Activated CD8-positive, alpha-beta memory T cell treated with anti-CD3 and anti-CD28 coated beads for 24 hours (primary cell): ENCODE data around the gene CAMTA2.
"Not testable (repeated sequence)": the region's sequence is repeated elsewhere in the genome, so short reads cannot be mapped to it uniquely, and the experiment has no call there.

ENCODE experiments used
- DNase-seq: peaks from one replicate; pipeline ENCODE4 v3.0.0-alpha.2; 2020

The CAMTA2 gene, protein sequence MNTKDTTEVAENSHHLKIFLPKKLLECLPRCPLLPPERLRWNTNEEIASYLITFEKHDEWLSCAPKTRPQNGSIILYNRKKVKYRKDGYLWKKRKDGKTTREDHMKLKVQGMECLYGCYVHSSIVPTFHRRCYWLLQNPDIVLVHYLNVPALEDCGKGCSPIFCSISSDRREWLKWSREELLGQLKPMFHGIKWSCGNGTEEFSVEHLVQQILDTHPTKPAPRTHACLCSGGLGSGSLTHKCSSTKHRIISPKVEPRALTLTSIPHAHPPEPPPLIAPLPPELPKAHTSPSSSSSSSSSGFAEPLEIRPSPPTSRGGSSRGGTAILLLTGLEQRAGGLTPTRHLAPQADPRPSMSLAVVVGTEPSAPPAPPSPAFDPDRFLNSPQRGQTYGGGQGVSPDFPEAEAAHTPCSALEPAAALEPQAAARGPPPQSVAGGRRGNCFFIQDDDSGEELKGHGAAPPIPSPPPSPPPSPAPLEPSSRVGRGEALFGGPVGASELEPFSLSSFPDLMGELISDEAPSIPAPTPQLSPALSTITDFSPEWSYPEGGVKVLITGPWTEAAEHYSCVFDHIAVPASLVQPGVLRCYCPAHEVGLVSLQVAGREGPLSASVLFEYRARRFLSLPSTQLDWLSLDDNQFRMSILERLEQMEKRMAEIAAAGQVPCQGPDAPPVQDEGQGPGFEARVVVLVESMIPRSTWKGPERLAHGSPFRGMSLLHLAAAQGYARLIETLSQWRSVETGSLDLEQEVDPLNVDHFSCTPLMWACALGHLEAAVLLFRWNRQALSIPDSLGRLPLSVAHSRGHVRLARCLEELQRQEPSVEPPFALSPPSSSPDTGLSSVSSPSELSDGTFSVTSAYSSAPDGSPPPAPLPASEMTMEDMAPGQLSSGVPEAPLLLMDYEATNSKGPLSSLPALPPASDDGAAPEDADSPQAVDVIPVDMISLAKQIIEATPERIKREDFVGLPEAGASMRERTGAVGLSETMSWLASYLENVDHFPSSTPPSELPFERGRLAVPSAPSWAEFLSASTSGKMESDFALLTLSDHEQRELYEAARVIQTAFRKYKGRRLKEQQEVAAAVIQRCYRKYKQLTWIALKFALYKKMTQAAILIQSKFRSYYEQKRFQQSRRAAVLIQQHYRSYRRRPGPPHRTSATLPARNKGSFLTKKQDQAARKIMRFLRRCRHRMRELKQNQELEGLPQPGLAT

DNA sequence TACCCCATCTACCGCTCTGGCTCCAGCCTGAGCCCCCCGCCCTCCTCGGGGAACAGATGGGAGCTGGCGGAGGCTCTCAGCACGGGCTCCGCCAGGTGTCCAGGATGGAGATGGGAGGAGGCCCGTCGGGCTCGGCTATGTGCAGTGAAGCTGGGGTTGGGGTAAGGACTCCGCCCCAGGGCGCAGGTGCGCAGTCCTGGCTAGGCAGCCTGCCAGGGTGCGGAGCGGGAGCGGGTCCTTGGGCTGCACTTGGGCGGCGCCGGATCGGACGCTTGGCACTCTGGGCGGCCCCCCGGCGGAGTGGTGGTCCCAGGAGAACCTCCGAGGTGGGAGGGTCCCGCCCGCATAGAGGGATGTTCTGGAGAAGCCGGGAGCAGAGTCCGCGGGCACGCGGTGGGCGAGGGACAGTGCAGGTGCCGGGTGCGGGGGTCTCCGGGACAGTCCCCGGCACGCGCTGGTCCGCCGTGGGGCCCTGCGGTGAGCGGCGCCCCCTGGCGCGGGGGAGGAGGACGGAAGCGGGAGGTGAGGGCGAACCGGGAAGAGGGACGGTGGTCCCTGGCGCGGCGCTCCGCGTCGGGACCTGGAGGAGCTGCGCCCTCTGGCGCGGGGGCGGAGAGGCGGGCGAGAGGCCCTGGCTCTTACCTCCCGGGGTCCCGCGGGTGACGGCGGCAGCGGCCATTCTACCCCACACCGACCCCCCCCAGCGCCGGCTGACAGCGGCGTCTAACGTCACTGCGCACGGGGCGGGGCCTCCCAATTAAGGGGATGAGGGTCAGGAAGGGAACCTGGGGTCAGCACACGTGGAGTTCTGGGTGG, at the start of gene CAMTA2:
Gene CAMTA2 (minus strand): TSS at position 725 of the 816 bp plus-strand sequence. CDS start 1,453 bp downstream, outside the sequence.
- peak; percentile 96 for DNase-seq

DNA sequence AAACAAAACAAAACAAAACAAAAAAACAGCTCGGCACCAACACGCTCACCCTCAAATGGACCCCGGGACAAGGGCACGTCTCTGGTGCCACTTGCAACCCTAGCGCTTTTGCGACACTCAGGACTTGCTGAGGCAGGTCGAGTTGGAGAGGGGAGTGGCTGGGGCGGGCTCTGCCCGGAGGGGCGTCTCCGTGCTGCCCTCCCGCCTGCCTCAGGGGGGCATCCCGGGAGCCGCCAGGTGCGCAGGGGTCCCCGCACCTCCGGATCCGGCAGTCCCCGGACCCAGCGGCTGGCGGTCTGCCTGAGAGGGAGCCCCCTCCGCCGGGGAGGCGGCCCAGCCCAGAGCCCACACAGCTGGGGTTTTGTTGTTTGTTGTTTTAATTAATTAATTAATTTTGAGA, 47.8 kb upstream of the CAMTA2 start, which contains the start of gene SLC52A1:
Gene SLC52A1 (minus strand): TSS at position 112 of the 400 bp plus-strand sequence. CDS start 820 bp downstream, outside the sequence.
- no peak for DNase-seq

GRCh38 chr17:5034651-5035050, 47.2 kb upstream of the CAMTA2 start:
- DNase-seq: no peak

DNA sequence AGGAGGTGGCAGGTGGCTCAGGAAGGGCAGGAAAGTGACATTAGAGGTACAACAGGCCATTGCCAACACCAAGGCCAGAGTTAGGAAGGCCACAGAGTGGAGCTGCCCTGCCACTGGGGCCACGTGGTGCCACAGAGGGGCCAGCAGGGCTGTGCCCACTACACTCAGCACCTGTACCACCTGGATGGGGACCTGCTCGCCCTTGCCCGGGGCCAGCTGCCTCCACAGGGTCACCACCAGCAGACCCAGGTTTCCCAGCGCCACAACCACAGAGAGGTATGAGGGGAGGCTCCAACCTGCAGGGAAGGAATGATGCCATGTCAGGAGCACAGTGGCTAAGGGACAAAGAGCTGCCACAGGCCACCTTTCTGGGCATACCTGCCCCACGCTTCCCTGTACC, 46.6 kb upstream of the CAMTA2 start:
- DNase-seq: no peak

- DNase-seq: no peak
Measured at GRCh38 chr17:5033352-5034015, 46.0 kb upstream of the CAMTA2 start.

DNA sequence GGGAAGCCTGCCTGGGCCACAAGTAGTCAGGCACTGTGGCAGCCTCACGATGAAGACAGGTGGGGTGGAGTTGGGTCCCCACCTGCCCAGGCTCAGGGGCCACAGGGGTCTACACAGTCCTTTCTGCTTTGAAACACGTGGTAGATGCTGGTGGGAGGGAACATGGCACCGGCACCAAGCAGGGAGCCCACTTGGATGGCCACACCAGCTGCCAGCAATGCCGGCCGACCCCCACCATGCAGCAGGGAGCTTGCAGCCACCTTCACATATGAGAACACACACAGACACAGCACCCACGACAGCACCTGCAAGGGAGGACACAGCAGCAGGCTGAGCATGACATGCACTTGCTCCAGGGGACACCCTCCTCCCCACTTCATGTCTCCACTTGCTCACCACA, 45.4 kb upstream of the CAMTA2 start:
- DNase-seq: no peak

DNA sequence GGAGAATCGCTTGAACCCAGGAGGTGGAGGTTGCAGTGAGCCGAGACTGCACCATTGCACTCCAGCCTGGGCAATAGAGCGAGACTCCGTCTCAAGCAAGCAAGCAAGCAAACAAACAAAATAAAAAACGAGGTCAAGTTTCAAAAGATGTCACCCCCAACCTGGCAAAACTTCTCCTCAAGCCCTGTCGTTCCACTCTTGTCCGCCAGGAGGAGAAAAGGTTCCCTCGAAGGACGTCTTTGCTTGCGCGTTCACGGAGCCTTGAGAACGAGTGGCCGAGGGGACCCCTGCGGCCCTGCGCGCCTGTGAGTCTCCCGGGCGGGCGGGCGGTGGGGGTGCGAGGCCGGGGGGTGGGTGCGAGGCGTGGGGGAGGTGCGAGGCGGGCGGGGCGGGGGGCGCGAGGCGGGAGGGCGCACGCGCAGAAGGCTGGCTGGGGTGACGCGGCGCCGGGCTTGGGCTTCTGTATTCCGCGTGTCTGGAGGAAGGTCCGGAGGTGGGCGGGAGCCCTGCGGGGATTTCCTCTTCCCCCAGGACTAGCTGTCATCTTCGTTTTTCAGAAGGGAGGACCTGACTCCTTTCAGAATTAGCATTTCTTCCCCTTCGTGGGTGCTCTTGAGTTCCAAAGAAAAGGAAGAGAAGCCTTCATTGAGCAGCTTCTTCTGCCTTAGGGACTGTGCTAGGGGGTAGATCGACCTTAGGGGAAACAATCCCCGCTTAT, 44.0 kb upstream of the CAMTA2 start:
- DNase-seq: peak; percentile 93

GRCh38 chr17:5030168-5030567, 42.7 kb upstream of the CAMTA2 start:
- DNase-seq: not testable (repeated sequence)

DNA sequence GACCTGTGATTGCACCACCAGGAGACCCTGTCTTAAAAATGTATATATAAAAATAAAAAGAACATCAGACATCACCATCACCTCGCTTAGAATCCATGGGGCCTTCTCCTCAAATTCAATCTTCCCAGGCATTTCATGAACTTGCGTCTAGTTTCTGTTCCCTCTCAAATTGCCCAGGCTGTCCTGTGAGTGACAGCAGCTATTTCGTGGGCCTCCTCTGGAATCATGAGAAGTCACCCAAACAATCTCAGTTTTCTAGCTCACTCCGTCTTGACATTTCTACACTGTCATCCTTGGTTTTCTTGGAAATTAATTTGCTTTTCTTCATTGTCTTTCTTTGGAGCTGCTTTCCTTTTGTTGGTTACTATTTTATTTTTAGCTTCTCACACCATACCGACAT, 40.4 kb upstream of the CAMTA2 start:
- DNase-seq: no peak

- DNase-seq: no peak
Measured at GRCh38 chr17:5027299-5027698, 39.8 kb upstream of the CAMTA2 start.

GRCh38 chr17:5024604-5025003, 37.1 kb upstream of the CAMTA2 start:
- no peak for DNase-seq

DNA sequence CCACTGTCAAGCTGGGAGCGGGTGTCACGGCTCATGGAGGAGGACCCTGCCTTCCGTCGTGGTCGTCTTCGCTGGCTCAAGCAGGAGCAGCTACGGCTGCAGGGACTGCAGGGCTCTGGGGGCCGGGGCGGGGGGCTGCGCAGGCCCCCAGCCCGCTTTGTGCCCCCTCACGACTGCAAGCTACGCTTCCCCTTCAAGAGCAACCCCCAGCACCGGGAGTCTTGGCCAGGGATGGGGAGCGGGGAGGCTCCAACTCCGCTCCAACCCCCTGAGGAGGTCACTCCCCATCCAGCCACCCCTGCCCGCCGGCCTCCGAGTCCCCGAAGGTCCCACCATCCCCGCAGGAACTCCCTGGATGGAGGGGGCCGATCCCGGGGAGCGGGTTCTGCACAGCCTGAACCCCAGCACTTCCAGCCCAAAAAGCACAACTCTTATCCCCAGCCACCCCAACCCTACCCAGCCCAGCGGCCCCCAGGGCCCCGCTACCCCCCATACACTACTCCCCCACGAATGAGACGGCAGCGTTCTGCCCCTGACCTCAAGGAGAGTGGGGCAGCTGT, 36.2 kb upstream of the CAMTA2 start:
- DNase-seq: no peak

DNA sequence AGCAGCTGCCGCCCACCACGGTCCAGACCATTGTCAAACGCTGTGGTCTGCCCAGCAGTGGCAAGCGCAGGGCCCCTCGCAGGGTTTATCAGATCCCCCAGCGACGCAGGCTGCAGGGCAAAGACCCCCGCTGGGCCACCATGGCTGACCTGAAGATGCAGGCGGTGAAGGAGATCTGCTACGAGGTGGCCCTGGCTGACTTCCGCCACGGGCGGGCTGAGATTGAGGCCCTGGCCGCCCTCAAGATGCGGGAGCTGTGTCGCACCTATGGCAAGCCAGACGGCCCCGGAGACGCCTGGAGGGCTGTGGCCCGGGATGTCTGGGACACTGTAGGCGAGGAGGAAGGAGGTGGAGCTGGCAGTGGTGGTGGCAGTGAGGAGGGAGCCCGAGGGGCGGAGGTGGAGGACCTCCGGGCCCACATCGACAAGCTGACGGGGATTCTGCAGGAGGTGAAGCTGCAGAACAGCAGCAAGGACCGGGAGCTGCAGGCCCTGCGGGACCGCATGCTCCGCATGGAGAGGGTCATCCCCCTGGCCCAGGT, 34.8 kb upstream of the CAMTA2 start:
- no peak for DNase-seq

GRCh38 chr17:5020502-5021023, 33.1 kb upstream of the CAMTA2 start:
- DNase-seq: no peak

GRCh38 chr17:5019475-5019956, 32.0 kb upstream of the CAMTA2 start:
- DNase-seq: peak; percentile 70

- DNase-seq: no peak
Measured at GRCh38 chr17:5014357-5014756, 26.9 kb upstream of the CAMTA2 start.

- no peak for DNase-seq
Measured at GRCh38 chr17:5011928-5012327, 24.5 kb upstream of the CAMTA2 start.

DNA sequence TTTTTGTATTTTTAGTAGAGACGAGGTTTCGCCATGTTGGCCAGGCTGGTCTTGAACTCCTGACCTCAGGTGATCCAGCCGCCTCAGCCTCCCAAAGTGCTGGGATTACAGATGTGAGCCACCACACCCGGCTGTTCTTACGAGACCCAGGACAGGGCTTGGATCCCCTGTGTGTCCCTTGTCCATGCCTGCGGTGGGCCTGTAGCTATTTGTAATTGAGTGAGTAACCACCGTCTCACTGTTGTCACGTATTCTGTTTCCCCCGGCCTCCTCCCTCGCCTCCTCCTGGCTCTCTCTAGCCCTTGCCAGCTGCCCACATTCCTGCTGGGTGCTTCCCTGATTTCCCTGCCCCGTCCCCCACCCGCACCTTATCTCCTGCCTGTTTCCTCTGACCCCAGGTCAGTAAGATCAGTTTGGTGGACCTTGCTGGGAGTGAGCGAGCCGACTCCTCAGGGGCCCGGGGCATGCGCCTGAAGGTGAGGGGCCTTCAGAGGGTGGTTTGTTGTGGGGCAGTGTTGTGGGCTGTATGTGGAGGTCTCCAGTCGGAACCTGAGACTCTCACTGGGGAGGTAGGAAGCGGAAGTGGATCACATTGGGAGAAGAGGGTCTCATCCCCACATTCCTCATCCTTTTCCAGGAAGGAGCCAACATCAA, 15.9 kb upstream of the CAMTA2 start:
- no peak for DNase-seq

GRCh38 chr17:5002121-5002788, 14.8 kb upstream of the CAMTA2 start:
- no peak for DNase-seq
